BJ (cell line): ENCODE results near the gene MACROD1. TPM values are rescaled to one million over a fixed set of nuclear protein-coding genes. Genes with fewer than 3 reads are reported as not detected.
A peak's percentile ranks its signal among the peaks of the same experiment; 100 is the strongest.

Source experiments
- CTCF ChIA-PET: fragments of 350-600 bp; formaldehyde crosslinking; extraction: SDS; loops from one replicate; lab custom pipeline; 2021; ENCODE audit warnings: antibody characterized with exemption, inconsistent platforms; lab: Yijun Ruan, JAX
- POLR2A ChIA-PET: fragments of 300-600 bp; sonication (Branson Sonifier 250); formaldehyde crosslinking; extraction: SDS; loops from one replicate; lab custom pipeline; 2021; ENCODE audit warnings: antibody characterized with exemption; lab: Charles Lee
- DNase-seq: peaks from one replicate; pipeline ENCODE4 v3.0.0-alpha.2; 2011; ENCODE audit warnings: low read depth
- H3K27me3 ChIP-seq: 2 replicates; pipeline ENCODE4 v1.6.0; 2011; ENCODE audit warnings: low read length; ENCODE audit not compliant: control insufficient read depth, insufficient read depth
- H3K36me3 ChIP-seq: 2 replicates; pipeline ENCODE4 v1.5.1; 2011; ENCODE audit warnings: low read length; ENCODE audit not compliant: control insufficient read depth, insufficient read depth
- H3K4me3 ChIP-seq: 2 replicates; pipeline ENCODE4 v1.5.1; 2011; ENCODE audit warnings: low read depth, mild to moderate bottlenecking, control low read depth, low read length
- polyA plus RNA-seq: library from polyadenylated mRNA; depleted of rRNA; stranded (reverse); fragments of >200 nt; gene quantifications from 2 replicates; pipeline ENCODE4 v1.2.3, GENCODE V29; 2011
- TF ChIP-seq, protein P1 (sequence below): IDR thresholded peaks from 2 replicates; pipeline ENCODE4 v1.5.1; 2011; ENCODE audit warnings: low read depth, mild to moderate bottlenecking, control low read depth, inconsistent platforms, low read length, moderate library complexity; ENCODE audit not compliant: insufficient read depth

MACROD1 gene
- polyA plus RNA-seq, 1 experiment, result 12.4 TPM

DNA sequence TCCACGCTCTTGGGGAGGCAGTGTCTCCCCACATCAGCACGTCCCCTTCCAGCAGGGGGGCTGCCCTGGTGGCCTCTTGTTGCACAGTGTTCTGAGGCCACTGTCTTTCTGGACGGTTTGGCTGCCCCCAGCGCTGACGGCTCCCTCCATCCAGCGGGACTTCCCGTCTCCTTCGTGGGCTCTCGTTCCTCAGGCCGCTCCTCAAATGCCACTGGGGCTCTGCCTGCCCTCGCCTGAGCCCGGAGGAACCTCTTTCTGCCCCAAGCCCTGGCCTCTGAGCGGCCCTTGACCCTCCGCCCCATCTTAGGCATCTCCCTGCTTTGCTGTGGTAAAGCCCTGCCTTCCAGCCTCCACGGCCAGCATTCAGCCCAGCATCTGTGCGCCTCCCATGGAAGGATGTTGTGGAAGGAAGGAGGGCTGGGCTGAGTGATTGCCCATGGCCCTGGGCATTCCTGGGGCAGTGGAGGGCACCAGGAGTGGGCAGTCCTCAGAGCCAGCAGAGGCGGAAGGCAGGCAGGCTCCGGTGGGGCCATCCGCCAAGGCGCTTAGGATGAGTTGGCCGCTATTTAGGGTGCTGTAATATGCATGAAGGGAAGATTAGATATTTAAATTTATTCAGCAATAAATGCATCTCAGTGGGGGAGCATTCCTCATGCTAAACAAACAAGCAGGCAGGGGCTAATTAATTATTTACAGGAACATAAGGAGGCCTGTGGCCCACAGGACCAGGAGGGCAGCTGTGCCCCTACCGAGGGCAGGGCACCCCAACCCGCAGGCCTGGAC, 161.9 kb downstream of the MACROD1 start:
- ChIA-PET CTCF (interaction anchor here (1.1 to 6.8 kb wide), 2 partner anchors 144 to 146 kb away, joined by 3 to 239 read pairs; no protein-coding TSS in a partner anchor), POLR2A (no interaction called here)
- no peaks in the 10 kb centered on the region for H3K27me3 ChIP-seq
- TF ChIP-seq, protein P1, sequence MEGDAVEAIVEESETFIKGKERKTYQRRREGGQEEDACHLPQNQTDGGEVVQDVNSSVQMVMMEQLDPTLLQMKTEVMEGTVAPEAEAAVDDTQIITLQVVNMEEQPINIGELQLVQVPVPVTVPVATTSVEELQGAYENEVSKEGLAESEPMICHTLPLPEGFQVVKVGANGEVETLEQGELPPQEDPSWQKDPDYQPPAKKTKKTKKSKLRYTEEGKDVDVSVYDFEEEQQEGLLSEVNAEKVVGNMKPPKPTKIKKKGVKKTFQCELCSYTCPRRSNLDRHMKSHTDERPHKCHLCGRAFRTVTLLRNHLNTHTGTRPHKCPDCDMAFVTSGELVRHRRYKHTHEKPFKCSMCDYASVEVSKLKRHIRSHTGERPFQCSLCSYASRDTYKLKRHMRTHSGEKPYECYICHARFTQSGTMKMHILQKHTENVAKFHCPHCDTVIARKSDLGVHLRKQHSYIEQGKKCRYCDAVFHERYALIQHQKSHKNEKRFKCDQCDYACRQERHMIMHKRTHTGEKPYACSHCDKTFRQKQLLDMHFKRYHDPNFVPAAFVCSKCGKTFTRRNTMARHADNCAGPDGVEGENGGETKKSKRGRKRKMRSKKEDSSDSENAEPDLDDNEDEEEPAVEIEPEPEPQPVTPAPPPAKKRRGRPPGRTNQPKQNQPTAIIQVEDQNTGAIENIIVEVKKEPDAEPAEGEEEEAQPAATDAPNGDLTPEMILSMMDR, result no peak
- no peak for DNase-seq
- no peaks in the 10 kb centered on the region for H3K36me3 ChIP-seq
- H3K4me3 ChIP-seq, result no peak overlapping the region

DNA sequence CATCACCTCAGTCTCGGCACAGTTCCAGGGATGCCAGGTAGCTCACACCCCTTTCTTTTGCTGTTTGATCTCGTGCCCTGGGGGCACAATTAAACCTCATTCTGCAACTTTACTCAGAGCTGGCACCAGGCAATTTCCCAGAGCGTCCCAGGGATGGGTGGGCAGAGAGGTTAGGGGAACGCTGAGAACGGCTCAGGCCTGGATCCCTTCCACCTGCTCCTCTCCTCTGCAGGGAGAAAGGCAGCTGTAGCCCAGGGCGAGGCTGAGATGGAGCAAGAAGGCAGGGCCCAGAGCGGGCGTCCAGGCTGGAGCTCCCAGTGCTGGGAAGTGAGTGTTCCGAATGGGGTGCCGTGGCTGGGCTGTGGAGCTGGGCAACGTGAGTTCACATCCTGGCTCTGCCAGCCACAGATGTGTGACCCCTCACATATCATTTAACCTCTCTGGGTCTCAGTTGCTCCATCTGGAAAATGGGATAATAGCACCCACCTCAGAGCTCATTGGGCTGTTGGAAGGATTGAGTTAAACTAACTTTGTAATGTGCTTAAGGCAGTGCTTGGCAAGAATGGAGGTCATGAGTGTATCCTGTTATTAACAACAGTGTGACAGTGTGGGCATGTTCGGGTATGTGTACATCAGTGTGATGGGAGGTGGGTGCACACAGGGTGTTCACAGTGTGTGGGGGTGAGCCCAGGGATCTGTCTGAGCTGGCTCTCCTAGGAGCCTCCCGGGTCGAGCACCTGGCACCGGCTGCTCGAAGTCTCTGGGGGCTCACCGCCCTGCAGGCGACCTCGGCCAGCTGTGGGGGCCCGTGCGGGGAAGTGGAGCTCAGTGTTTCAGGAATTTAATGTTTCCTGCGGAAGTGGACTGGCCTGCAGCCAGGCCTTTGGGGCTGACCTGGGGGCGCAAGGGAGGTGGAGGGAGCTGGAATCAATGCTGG, 164.2 kb downstream of the MACROD1 start:
- no peak overlapping the region for H3K4me3 ChIP-seq
- POLR2A ChIA-PET, result no interaction called here
- H3K27me3 ChIP-seq, result no peaks in the 10 kb centered on the region
- TF ChIP-seq, protein P1, result no peak
- peaks cover 10% of the 10 kb centered on the region for H3K36me3 ChIP-seq
- CTCF ChIA-PET, result interaction anchor here (0.6 to 6.8 kb wide), 17 partner anchors 11 to 301 kb away, joined by 3 to 239 read pairs (median 4); partner anchors contain the start of gene STIP1
- no peak for DNase-seq

DNA sequence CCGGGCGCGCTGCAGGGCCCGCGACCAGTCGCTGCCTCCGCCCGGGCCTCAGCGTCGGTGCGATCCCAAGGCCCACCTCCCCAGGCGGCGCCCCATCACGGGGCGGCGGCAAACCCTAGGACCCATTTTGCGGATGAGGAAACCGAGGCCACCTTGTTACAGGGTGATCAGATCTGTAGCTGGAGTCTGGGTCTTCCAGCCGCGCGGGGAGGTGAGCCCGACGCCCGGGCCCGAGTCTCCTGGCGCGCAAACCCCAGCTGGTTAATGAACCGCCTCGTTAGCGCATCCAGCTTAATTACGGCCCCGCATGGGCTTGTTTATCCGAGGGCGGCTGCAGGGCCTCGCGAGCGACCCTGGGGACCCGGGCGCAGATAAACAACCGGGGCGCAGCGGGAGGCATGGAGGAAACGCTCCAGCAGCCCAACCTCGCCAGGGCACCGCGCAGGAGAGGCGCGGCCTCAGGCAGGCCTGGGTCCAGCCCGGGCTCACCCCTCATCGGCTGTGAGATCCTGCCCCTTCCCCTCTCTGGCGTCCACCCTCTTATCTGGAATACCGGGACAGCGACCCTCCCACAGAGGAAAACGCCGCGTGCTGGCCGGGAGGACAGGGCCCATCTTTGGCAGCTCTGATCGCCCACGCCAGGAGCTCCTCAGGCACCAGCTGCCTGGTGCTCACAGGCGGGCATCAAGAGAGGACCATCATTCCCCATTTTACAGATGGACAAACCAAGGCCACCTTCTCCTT, 165.0 kb downstream of the MACROD1 start:
- no peak for DNase-seq
- TF ChIP-seq, protein P1, result no peak
- Histone ChIP-seq H3K27me3 (no peaks in the 10 kb centered on the region), H3K36me3 (peaks cover 18% of the 10 kb centered on the region), H3K4me3 (peak overlapping the region; percentile 28)
- CTCF ChIA-PET, result interaction anchor here (0.7 to 6.8 kb wide), 31 partner anchors 11 to 302 kb away, joined by 3 to 239 read pairs (median 5); partner anchors contain the start of genes COX8A and STIP1
- POLR2A ChIA-PET, result interaction anchor here (0.6 kb wide), 1 partner anchor 235 kb away, joined by 7 read pairs; no protein-coding TSS in a partner anchor

DNA sequence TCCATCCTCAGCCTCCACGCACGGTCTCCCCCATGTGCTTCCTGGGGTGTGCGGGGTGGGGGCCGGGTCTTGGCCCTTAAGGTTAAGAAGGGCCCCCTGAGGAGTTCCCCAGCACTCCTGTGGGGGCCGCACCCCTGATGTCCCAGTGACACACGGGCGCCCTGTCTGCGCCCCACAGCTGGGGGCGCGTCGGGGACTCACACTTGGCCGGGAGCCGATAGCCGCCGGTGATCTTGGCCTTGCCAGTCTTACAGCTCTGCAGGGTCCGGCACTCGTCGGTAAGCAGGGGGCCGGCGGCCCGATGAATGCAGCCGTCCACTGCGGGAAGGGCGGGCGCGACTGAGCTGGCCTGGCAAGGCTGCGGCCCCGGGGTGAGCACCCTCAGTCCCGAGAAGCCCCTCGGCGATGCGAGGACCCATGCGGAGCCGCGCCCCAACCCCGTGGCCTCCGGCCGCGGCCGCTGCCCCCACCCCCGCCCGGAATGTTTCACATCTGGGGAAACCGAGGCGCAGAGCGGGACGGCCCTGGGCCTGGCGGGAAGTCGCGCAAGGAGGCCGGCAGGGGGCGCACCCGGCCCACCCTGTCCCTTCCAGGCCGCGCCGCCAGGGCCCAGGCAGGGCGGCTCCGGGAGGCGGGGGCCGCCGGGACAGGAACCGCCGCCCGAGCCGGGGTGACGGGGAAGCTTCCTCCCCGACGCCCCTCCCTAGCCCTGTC, 165.7 kb downstream of the MACROD1 start:
- peak overlapping the region; percentile 28 for H3K4me3 ChIP-seq
- POLR2A ChIA-PET, result interaction anchor here (0.6 kb wide), 1 partner anchor 234 kb away, joined by 7 read pairs; no protein-coding TSS in a partner anchor

More for the DNA sequence above, 165.7 kb downstream of the MACROD1 start:
- TF ChIP-seq, protein P1, result peak; percentile 48
- CTCF ChIA-PET, result interaction anchor here (0.6 to 6.8 kb wide), 30 partner anchors 10 to 303 kb away, joined by 3 to 239 read pairs (median 4); partner anchors contain the start of genes COX8A and STIP1
- H3K36me3 ChIP-seq, result peaks cover 18% of the 10 kb centered on the region
- no peaks in the 10 kb centered on the region for H3K27me3 ChIP-seq
- DNase-seq, result no peak
